CD4-positive, alpha-beta T cell treated with Interleukin-6 at 100 ng/mL for 8 hours (primary cell): ENCODE measurements around the gene MATR3.
A peak's percentile ranks its signal among the peaks of the same experiment; 100 is the strongest.
"Not testable (repeated sequence)": the region's sequence is repeated elsewhere in the genome, so short reads cannot be mapped to it uniquely, and the experiment has no call there.

Experiments used
- DNase-seq: peaks from one replicate; pipeline ENCODE4 v3.0.0-alpha.2; 2020; ENCODE audit warnings: mixed read lengths, low spot score

The MATR3 gene, protein sequence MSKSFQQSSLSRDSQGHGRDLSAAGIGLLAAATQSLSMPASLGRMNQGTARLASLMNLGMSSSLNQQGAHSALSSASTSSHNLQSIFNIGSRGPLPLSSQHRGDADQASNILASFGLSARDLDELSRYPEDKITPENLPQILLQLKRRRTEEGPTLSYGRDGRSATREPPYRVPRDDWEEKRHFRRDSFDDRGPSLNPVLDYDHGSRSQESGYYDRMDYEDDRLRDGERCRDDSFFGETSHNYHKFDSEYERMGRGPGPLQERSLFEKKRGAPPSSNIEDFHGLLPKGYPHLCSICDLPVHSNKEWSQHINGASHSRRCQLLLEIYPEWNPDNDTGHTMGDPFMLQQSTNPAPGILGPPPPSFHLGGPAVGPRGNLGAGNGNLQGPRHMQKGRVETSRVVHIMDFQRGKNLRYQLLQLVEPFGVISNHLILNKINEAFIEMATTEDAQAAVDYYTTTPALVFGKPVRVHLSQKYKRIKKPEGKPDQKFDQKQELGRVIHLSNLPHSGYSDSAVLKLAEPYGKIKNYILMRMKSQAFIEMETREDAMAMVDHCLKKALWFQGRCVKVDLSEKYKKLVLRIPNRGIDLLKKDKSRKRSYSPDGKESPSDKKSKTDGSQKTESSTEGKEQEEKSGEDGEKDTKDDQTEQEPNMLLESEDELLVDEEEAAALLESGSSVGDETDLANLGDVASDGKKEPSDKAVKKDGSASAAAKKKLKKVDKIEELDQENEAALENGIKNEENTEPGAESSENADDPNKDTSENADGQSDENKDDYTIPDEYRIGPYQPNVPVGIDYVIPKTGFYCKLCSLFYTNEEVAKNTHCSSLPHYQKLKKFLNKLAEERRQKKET

GRCh38 chr5:139293507-139294373 is at the start of gene MATR3:
Gene MATR3 (plus strand): TSS chr5:139293740. CDS start chr5:139307416, 13,676 bp downstream.
- DNase-seq, result peak; percentile 92

DNA sequence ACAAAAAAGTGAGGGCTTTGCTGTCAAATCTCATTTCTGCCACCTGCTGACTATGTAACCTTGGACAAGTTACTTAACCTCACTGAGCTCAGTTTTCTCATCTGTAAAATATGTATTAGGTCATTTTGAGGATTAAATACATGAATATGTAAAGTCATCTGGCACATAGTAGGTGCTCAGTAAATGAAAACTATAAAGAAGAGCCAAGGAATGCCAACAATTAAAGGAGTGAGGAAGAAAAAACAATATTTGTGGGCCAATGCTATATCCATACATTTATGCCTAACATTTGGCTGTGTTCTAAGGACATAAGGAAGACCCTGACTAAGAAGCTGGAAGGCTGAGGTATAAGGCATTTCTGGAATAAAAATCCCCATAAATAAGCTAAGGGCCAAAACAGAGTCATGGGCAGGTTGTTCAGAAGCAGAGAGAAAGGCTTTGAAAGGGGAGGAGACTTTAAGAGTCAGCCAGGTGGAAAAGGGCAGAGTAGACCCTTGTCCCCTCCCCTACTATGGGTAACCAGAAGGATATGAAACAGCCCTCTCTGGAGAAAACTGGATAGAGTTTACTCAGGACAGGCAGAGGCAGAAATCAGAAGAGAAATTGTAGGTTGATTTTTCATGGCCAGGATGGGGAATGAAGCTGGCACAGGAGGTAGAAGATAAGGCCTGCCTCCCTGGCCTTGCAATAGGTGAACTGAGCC is 47.8 kb upstream of the MATR3 start:
- DNase-seq, result no peak

GRCh38 chr5:139246394-139246793 is 47.1 kb upstream of the MATR3 start:
- DNase-seq, result no peak

- DNase-seq, result no peak
Observed at GRCh38 chr5:139248826-139249453, 44.6 kb upstream of the MATR3 start.

DNA sequence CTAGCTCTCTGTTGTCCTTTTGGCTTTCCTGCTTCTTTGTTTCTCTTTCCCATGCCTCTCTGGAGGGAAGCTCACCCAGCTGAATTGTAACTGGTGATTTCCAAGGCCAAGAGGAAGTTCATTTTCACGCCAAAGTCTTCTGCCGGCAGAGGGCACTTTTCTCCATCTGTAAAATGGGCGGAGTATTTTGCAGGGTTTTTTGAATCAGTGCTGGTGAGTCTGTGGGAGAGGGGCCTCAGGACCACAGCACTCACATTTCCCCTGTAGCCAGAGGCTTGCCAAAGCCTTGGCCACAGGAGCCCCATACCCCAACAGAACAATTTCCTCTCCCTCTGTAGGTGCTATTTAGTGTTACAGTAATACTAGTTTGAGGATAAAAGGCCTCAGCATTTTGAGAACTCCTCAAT is 42.3 kb upstream of the MATR3 start:
- DNase-seq, result peak; percentile 39

GRCh38 chr5:139251695-139252288 is 41.7 kb upstream of the MATR3 start:
- DNase-seq, result no peak

DNA sequence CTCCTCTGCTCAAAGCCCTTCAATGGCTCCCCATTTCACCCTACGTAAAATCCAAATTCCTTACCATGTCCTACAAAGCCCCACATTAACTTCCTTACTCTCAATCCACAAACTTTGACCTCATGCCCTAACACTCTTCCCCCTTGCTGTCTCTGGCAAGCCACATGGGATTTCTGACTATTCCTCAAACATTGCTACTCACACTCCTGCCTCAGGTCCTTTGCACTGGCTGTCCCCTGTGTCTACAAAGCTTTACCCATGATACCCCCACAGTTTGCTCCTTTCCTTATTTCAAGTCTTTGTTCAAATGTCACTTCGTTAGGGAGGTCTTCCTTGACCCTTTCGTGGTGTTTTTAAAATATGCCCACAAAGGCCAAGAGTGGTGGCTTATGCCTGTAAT is 40.4 kb upstream of the MATR3 start:
- no peak for DNase-seq

GRCh38 chr5:139256820-139257219 is 36.7 kb upstream of the MATR3 start:
- DNase-seq, result no peak

GRCh38 chr5:139262059-139262741 is 31.3 kb upstream of the MATR3 start:
- DNase-seq, result no peak

DNA sequence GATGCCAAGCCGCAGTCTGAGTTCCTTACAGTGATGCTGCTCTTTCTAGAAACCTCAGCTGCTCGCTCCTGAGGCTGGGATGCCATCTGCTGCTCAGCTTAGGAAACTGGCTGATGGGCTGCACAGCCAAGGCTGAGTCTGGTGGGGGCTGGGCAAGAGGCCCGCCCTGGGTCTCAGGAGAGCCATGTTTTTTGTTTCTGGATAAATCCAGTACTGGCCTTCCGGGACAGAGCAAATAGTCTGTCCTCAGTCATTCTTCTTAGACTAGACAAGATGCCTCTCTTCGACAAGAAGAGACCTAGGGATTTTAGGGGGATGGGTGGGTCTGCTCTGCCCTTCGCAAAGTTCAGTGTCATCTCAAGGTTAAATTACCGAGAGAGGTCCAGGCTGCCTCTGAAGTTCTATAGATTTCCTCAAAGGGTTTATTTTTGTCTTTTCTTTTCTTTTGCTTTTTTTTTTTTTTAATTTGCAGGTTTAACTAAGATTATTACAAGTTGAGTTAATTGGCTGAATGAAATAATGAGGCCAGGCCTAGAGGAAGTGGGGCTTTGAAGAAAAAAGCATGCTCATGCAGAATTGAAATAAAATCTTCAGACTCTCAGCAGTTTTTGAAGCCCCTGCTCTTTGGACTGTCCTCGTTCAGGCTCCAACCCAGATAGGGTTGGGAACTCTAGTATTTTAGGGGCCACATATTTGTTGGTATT is 30.6 kb upstream of the MATR3 start:
- peak; percentile 62 for DNase-seq

DNA sequence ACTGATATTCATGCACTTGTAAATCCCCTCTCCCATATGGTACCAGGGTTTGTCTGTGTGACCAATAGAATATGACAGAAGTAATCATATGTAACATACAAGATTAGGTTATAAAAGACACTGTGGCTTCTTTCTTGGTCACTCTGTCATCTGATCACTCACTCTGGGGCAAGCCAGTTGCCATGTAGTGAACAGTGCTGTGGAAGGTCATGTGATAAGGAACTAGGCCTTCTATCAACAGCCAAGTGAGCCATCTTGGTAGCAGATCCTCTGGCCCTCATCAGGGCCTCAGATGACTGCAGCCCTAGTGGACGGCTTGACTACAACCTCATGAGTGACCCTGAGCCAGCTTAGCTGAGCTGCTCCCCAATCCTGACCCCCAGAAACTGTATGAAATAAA is 30.0 kb upstream of the MATR3 start:
- DNase-seq, result no peak

DNA sequence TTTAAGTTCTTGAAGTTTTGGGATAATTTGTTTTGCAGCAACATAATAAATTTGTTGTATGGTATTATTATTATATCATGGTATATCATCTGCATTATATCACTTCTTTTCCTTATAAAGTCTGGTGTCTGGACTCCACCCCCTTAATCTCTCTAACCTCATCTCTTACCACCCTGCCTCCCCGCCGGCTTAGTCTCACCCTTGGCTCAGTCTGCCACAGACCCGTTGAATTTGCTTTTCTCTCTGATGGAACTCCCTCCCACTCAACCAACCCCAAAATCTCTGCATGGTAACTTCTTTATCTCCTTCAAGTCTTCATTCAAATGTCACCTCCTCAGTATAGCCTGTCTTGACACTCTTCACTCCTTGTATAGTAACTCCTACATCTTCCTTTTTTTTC is 29.6 kb upstream of the MATR3 start:
- no peak for DNase-seq

DNA sequence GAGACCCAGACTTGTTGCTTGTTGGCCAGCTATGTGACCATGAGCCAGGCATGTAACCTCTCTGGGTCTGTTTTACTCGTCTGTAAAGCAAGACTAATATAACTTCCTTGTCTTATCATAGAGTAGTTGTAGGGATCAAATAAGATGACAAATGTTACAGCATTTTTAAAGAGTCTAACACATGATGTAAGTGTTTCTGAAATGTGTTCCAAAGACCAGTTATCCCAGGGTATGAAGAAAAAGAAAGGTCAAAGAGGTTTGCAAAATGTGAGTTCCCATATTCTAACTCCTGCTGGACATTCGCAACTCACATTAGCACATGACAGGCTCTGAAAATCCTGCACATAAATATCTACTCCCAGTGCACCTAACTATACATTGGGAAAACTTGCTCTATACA is 28.5 kb upstream of the MATR3 start:
- no peak for DNase-seq

GRCh38 chr5:139266236-139266635 is 27.3 kb upstream of the MATR3 start:
- DNase-seq, result no peak

GRCh38 chr5:139267481-139267880 is 26.1 kb upstream of the MATR3 start:
- no peak for DNase-seq

DNA sequence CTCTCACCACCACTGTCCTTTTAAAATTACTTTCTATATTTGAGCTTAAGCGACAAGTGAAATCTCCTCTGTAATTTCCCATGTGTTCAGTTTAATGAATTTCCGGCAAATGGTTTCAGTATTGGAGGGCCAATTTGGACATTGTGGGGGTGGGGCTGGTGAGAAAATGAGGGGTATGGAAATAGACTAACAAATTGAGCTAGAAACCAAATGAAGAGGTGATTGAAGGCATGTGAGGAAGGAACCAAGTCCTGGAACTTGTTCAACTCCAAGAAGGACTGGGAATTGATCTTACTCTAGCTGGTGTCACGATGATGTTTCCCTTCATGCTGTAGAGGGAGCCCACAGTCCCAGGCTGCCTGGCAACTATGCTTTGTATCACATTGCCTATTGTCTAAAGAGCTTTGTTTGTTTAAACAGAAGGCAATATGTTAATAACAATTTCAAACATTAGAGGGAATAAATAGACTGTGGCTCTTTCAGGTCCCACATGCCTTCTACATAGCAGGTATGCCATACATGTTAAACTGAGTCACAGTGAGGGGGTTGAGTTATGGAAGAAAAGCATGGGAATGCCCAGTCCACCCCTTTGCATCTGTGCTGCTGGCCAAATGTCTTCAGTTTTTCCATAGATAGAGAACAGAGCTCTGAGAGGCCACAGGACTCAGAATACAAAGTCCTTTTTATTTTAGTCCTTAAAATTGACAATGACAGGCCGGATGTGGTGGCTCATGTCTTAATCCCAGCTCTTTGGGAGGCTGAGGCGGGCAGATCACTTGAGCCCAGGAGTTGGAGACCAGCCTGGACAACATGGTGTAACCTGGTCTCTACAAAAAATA is 25.0 kb upstream of the MATR3 start:
- DNase-seq, result no peak

DNA sequence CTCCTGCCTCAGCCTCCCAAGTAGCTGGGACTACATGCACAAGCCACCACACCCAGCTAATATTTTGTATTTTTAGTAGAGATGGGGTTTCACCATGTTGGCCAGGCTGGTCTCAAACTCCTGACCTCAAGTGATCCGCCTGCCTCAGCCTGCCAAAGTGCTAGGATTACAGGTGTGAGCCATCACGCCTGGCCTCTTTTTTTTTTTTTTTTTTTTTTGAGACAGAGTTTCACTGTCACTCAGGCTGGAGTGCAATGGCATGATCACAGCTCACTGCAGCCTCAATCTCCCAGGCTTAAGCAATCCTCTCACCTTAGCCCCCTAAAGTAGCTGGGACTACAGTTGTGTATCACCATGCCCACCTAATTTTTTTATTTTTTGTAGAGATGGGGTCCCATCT is 22.8 kb upstream of the MATR3 start:
- not testable (repeated sequence) for DNase-seq

- DNase-seq, result no peak
Observed at GRCh38 chr5:139271201-139272027, 22.1 kb upstream of the MATR3 start.
